ENCODE results near the gene COL26A1.
"Not testable (repeated sequence)": the region's sequence is repeated elsewhere in the genome, so short reads cannot be mapped to it uniquely, and the experiment has no call there.

The COL26A1 gene

GRCh38 chr7:101602484-101603241, 240.0 kb downstream of the COL26A1 start:
- peak; percentile 67 to 69 for DNase-seq

GRCh38 chr7:101604331-101604933, 241.8 kb downstream of the COL26A1 start:
- no peak for DNase-seq

DNA sequence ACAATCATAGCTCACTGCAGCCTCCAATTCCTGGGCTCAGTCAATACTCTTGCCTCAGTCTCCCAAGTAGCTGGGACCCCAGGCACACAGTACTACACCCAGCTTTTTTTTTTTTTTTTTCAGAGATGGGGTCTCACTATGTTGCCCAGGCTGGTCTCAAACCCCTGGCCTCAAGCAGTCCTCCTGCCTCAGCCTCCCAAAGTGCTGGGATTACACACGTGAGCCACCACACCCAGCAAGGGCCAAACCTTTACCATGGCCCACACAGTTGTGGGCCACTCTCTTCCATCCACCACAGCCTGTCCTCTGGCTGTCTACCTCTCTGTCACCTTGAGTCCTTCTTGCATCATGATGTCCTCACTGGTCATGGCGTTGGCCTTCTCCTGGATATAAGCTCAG, 242.3 kb downstream of the COL26A1 start:
- not testable (repeated sequence) for DNase-seq

DNA sequence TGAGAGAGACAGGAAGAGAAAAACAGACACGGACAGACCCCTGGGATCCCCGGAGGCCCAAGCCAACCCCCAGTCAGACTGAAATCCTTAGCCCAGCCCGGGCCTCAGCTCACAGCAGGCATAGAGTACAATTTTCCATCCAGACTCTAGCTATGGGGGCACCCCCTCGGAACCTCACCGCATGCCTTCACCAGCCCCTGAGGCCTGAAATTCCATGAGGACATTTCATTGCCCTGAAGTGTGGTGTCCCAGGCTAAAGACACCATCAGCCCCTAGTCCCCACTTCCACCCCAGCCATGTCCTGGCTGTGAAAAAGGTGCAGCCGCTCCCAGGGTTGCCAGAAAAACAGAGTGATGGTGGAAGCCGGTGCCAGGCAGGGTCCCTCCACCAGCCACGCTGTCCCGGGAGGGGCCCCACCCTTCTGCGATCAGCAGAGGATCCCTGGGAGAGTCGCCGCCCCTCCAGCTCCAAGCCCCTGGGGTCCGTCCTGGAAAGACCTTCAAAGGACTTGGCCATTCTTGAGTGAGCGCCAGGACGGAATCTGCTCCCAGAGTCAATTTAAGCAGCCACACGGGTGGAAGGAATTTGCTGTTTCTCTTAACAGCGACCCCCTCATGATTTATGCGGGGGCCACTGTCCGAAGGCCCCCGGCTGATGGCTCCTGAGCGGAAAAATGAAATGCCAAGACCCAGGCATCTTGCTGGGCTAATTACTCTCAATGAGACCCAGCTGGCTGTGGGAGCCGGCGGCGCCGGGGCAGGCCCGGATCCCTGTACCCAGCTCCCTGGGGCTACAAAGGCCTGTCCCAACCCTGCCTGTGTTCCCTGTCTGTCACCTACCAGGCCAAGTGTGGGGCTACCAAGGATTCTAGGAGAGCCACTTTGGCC, 243.2 kb downstream of the COL26A1 start:
- DNase-seq, result no peak

GRCh38 chr7:101606498-101606923, 243.8 kb downstream of the COL26A1 start:
- no peak for DNase-seq
